Measurements from ENCODE around the gene OR51B2.
"Not testable (repeated sequence)": the region's sequence is repeated elsewhere in the genome, so short reads cannot be mapped to it uniquely, and the experiment has no call there.

OR51B2 gene, protein sequence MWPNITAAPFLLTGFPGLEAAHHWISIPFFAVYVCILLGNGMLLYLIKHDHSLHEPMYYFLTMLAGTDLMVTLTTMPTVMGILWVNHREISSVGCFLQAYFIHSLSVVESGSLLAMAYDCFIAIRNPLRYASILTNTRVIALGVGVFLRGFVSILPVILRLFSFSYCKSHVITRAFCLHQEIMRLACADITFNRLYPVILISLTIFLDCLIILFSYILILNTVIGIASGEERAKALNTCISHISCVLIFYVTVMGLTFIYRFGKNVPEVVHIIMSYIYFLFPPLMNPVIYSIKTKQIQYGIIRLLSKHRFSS

GRCh38 chr11:5324197-5324596 is at the start of gene OR51B2:
Gene OR51B2, minus strand, starts transcription at chr11:5324297. Its CDS starts 0 bp downstream, at chr11:5324297.
- DNase-seq (ENCODE audit: low spot score), result no peak

GRCh38 chr11:5369789-5370188 is 45.7 kb upstream of the OR51B2 start:
- no peak for DNase-seq (ENCODE audit: low spot score)

- no peak for DNase-seq (ENCODE audit: low spot score)
Observed at GRCh38 chr11:5368502-5369043, 44.5 kb upstream of the OR51B2 start.

GRCh38 chr11:5367448-5368074 is 43.5 kb upstream of the OR51B2 start:
- no peak for DNase-seq (ENCODE audit: low spot score)

DNA sequence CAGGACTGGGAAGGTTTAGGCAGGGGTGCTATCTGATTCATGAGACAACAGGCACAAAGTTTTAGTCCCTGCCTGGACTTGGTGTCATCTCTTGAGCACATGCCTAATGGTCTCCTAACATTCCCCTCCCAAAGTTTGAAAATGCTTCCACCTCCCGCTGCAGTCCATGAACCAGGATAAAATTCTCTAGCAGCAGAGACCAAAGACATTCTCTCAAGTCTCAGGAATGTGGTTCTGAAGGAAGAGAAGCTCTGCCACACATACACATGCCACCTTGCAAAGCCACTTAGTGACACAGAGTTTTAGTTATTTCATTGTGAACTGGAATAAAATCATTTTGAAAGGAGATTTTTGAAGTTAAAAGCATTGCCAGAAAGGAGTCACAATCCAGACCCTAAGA is 42.8 kb upstream of the OR51B2 start:
- DNase-seq (ENCODE audit: low spot score), result no peak

- DNase-seq (ENCODE audit: low spot score), result not testable (repeated sequence)
Observed at GRCh38 chr11:5366365-5366764, 42.3 kb upstream of the OR51B2 start.

- no peak for DNase-seq (ENCODE audit: low spot score)
Observed at GRCh38 chr11:5364214-5364613, 40.1 kb upstream of the OR51B2 start.

GRCh38 chr11:5363679-5364078 is 39.6 kb upstream of the OR51B2 start:
- DNase-seq (ENCODE audit: low spot score), result no peak

GRCh38 chr11:5362017-5362625 is 38.0 kb upstream of the OR51B2 start:
- DNase-seq (ENCODE audit: low spot score), result no peak

GRCh38 chr11:5356031-5356430 is 31.9 kb upstream of the OR51B2 start:
- not testable (repeated sequence) for DNase-seq (ENCODE audit: low spot score)

GRCh38 chr11:5351208-5351607 is 27.1 kb upstream of the OR51B2 start, which contains the start of gene OR51B6:
Gene OR51B6, plus strand, starts transcription at chr11:5351508. Its CDS starts 0 bp downstream, at chr11:5351508.
- no peak for DNase-seq (ENCODE audit: low spot score)

DNA sequence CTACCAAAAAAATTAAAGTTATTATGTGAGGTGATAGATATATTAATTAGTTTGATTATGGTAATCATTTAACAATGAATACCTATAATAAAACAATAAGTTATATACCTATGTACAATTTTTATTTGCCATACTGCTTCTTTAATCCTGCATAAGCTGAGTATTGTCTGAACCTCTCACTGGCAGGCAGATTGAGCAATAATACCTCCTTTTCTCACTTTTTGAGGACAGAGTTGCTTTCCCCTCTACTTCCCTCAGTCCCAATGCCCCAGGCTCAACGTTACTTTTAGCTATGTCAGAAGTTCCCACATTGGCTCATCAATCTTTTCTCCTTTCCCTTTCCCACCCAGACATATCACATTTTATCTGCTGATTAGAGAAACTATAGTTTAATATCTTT is 25.5 kb upstream of the OR51B2 start:
- no peak for DNase-seq (ENCODE audit: low spot score)

DNA sequence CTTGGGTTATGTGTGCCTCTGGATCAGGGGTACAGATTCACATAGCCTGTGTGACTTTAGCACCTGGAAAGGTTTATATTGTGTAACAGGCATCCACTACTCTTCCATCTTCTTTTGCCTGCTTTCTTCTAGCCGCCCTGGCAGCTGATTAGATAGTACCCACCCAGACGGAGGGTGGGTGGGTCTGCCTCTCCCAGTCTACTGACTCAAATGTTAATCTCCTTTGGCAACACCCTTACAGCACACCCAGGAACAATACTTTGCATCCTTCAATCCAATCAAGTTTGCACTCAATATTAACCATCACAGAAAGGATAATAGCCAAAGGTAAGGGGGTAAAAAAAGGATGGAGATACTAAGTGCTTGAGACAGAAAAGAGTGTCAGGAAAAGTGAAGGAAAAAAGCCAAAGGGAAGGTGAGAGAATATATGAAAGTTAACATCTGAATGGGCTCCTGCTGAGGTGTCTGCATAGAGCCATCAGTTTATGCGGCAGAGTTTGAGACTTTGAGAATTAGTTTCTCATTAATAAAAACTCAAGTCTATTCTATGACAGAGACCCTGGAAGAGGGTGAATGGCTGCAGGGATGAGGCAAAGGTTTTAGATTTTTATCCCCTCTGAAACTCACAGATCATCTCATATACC is 24.6 kb upstream of the OR51B2 start:
- no peak for DNase-seq (ENCODE audit: low spot score)

DNA sequence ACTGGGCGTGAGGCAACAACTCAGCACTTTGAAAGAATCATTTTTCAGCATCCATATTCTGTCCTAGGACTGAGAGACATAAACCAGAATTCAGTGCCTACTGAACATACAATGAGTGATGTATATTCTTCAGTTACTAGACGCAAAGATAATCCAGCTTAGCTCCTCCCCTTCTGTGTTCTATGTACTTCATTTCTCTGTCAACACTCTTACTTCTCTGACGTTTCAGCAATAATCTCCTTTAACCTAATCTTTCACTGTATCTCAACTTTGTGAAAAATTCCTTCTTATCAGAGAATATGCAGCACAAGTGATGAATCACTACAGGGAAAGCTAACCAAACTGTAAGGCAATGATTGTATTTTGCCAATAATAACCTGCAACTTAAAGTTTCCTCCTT is 21.7 kb upstream of the OR51B2 start:
- no peak for DNase-seq (ENCODE audit: low spot score)

DNA sequence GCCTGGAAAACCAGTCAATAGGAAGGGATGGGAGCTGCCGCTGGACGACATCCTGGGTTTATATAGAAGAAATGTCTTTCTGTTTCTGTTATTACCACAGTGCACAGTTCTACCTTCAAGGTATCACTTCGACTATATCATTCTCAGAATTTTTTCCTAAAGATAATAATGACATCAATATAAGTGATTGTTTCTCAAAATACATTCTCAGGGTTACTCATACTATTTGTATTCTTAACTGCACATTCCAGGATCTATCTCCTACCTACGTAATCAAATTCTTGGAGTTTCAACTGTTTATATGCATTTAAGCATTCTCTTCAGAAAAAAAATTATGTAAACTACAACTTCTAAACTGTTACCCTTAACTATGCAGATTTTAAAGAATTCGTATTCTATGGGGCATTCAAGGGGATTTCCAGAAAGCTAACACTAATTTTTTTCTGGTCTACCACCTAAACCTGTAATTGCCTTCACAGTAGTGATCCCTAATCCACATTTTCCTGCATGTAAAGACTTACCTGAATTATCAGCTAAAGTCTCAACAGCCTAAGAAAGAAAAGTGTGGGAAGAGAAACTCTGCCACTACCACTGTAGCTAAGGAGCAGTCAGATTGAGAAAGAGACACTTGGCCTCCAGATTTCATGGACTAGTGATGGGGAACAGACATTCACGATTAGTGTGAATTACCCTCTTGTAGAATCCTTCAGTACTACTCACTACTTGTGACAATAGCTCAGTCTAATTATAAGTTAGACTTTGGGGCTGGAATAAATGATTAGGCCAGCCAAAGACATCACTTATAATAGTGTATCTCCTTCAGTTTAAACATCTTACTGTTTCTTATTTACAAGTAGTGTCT is 19.6 kb upstream of the OR51B2 start, which contains the start of gene OR51B5:
TSS of gene OR51B5 (minus strand) at position 51 of the 862 bp plus-strand sequence. CDS start at position 51, 0 bp downstream.
- DNase-seq (ENCODE audit: low spot score), result no peak

DNA sequence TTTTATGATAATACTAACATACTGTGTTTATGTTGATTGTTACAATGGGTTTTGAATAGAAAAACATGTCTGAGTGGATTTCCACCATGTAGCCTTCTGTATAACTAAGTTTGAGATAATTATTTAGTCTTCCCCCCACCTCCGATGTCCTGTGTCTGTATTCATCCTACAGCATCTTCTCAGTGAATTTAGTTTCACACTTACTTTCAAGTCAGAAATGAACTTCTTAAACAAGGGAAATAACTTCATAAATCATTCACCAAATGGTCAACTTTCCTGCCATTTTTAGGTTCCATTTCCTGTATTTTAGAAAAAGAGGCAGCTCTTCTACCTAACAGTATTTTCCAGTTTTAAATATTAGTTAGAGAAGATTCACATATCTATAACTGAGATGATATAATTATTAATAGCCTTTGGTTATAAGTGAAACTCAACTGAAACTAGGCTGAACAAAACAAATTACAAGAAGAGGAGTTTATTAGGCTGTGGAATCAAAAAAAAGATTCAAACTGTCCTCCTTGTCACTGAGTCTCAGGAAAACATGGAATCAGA is 15.8 kb upstream of the OR51B2 start:
- no peak for DNase-seq (ENCODE audit: low spot score)

- DNase-seq (ENCODE audit: low spot score), result not testable (repeated sequence)
Observed at GRCh38 chr11:5337253-5337652, 13.2 kb upstream of the OR51B2 start.

DNA sequence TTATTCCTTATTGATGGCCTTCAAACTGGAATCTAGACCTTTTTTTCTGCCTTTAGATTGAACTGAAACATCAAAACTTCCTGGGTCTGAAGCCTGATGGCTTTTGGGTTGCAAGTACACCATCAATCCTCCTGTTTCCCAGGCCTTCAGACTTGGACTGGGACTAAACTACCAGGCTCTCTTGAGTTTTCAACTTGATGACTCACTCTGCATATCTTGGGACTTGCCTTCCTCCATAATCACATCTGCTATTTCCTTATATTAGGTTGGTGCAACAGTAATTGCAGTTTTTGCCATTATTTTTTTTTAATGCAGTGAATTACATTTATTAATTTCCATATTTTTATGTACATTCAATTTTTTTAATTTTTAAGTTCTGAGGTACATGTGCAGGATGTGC is 12.2 kb upstream of the OR51B2 start:
- no peak for DNase-seq (ENCODE audit: low spot score)

- no peak for DNase-seq (ENCODE audit: low spot score)
Observed at GRCh38 chr11:5335170-5335569, 11.1 kb upstream of the OR51B2 start.

DNA sequence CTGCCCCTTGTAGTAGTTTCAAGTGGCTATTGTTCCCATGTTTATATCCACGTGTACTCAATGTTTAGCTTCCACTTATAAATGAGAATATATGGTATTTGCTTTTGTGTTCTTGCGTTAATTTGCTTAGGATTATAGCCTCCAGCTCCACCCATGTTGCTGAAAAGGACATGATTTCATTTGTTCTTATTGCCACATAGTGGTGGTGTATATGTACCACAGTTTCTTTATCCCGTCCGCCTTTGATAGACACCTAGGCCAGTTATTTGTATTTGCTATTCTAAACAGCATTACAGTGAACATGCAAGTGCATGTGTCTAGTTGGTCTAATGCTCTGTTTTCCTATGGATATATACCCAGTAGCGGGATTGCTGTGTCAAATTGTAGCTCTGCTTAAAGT is 6.8 kb downstream of the OR51B2 start:
- DNase-seq (ENCODE audit: low spot score), result no peak
